AG04450 (cell line): ENCODE data around the gene APOBR. TPM values are rescaled to one million over a fixed set of nuclear protein-coding genes. Genes with fewer than 3 reads are reported as not detected.

Experiments
- CTCF ChIA-PET: fragments of 300-600, 350-600 bp; formaldehyde crosslinking; extraction: SDS; loops from one replicate; lab custom pipeline; 2022; ENCODE audit warnings: antibody characterized with exemption, inconsistent platforms; lab: Charles Lee
- POLR2A ChIA-PET: fragments of 350-600 bp; formaldehyde crosslinking; extraction: SDS; loops from one replicate; lab custom pipeline; 2021; ENCODE audit warnings: antibody characterized with exemption, inconsistent platforms; lab: Yijun Ruan, JAX
- DNase-seq: peaks from one replicate; pipeline ENCODE4 v3.0.0-alpha.2; 2011; ENCODE audit warnings: low read depth, low spot score
- H3K27ac ChIP-seq: one replicate; pipeline ENCODE4 v1.5.1; 2012; ENCODE audit warnings: low read depth, low read length, control low read depth
- H3K27me3 ChIP-seq: one replicate; pipeline ENCODE4 v1.6.0; 2012; ENCODE audit warnings: low read length; ENCODE audit not compliant: control insufficient read depth, insufficient read depth
- H3K4me3 ChIP-seq: 2 replicates; pipeline ENCODE4 v1.5.1; 2011; ENCODE audit warnings: mild to moderate bottlenecking, low read depth, low read length, control low read depth
- H3K9me3 ChIP-seq: 2 replicates; pipeline ENCODE4 v1.5.1; 2012; ENCODE audit warnings: low read length; ENCODE audit not compliant: control insufficient read depth, insufficient read depth
- polyA plus RNA-seq: library from polyadenylated mRNA; depleted of rRNA; stranded (reverse); fragments of >200 nt; gene quantifications from 2 replicates; pipeline ENCODE4 v1.2.3, GENCODE V29; 2011; rRNA removed
- TF ChIP-seq, protein P1 (sequence below): IDR thresholded peaks from 2 replicates; pipeline ENCODE4 v1.5.1; 2011; ENCODE audit warnings: low read depth, low read length, control low read depth, inconsistent platforms

The APOBR gene
- polyA plus RNA-seq, 1 experiment: not detected

GRCh38 chr16:28546626-28547025 lies 52.2 kb downstream of the APOBR start:
- Histone ChIP-seq H3K27ac (no peak overlapping the region), H3K9me3 (no peaks in the 10 kb centered on the region), H3K4me3 (no peak overlapping the region), H3K27me3 (peaks cover 6% of the 10 kb centered on the region)
- no peak for DNase-seq
- TF ChIP-seq, protein P1, sequence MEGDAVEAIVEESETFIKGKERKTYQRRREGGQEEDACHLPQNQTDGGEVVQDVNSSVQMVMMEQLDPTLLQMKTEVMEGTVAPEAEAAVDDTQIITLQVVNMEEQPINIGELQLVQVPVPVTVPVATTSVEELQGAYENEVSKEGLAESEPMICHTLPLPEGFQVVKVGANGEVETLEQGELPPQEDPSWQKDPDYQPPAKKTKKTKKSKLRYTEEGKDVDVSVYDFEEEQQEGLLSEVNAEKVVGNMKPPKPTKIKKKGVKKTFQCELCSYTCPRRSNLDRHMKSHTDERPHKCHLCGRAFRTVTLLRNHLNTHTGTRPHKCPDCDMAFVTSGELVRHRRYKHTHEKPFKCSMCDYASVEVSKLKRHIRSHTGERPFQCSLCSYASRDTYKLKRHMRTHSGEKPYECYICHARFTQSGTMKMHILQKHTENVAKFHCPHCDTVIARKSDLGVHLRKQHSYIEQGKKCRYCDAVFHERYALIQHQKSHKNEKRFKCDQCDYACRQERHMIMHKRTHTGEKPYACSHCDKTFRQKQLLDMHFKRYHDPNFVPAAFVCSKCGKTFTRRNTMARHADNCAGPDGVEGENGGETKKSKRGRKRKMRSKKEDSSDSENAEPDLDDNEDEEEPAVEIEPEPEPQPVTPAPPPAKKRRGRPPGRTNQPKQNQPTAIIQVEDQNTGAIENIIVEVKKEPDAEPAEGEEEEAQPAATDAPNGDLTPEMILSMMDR: no peak
- POLR2A ChIA-PET: no interaction called here
- CTCF ChIA-PET: no interaction called here

DNA sequence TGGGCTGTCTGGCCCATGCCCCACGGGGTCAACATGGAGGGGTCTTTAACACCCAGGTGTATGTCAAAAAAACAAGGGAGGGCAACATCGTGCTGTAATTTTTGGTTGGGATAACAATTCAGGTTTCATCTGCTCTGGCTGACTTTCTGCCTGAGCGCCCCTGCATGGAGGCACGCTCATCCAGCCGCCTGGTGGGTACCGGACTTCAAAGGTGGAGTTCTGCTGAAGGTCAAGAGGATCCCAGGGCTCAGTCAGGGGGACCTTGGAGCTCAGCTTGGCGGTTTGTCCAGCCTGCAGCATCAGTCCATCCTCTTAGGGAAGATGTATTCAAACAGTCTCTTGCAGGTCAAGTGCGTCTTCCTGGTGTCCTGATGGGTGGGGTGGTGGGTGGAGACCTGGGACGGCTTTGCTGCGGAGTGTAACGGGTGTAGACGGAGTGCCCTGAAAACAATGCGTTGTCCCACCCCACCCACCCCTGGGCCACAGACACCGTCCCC lies 53.9 kb downstream of the APOBR start:
- no peak overlapping the region for H3K4me3 ChIP-seq
- H3K9me3 ChIP-seq: no peaks in the 10 kb centered on the region
- H3K27me3 ChIP-seq: peaks cover 6% of the 10 kb centered on the region
- DNase-seq: no peak
- ChIA-PET CTCF (no interaction called here), POLR2A (interaction anchor here (1.4 kb wide), 1 partner anchor 9 kb away, joined by 3 read pairs; the partner anchor contains the start of gene NUPR1)
- H3K27ac ChIP-seq: no peak overlapping the region
- TF ChIP-seq, protein P1: no peak

Other genes starting within 250 kb of the APOBR start
- gene SBK1, start 202.1 kb upstream of the APOBR start, polyA plus RNA-seq: 0.01 and 0.02 TPM in 2 replicates
- 0.47 and 0.67 TPM in 2 replicates for gene NPIPB6, start 131.1 kb upstream of the APOBR start, polyA plus RNA-seq
- 44.2 and 67.9 TPM in 2 replicates for gene EIF3CL, start 90.8 kb upstream of the APOBR start, polyA plus RNA-seq
- not detected in 2 replicates for gene NPIPB7, start 22.3 kb upstream of the APOBR start, polyA plus RNA-seq
- gene CLN3, start 2.6 kb upstream of the APOBR start, polyA plus RNA-seq: 18.7 and 20.4 TPM in 2 replicates
- gene IL27, start 12.2 kb downstream of the APOBR start, polyA plus RNA-seq: not detected in 2 replicates
- gene NUPR1, start 44.3 kb downstream of the APOBR start, polyA plus RNA-seq: 90.8 and 108 TPM in 2 replicates
- gene SGF29, start 59.3 kb downstream of the APOBR start, polyA plus RNA-seq: 1.7 and 3.1 TPM in 2 replicates
- gene SULT1A2, start 102.4 kb downstream of the APOBR start, polyA plus RNA-seq: 0.11 and 0.12 TPM in 2 replicates
- 1.6 and 2.1 TPM in 2 replicates for gene SULT1A1, start 115.4 kb downstream of the APOBR start, polyA plus RNA-seq
- gene NPIPB8, start 143.4 kb downstream of the APOBR start, polyA plus RNA-seq: 0.69 and 0.81 TPM in 2 replicates
- 223 and 265 TPM in 2 replicates for gene EIF3C, start 216.8 kb downstream of the APOBR start, polyA plus RNA-seq